Keratinocyte (primary cell): ENCODE data around the gene TADA2B. TPM values are rescaled to one million over a fixed set of nuclear protein-coding genes. Genes with fewer than 3 reads are reported as not detected.

Experiments used
- DNase-seq: peaks from one replicate; pipeline ENCODE4 v3.0.0-alpha.2; 2011; ENCODE audit warnings: low read depth, missing footprints, low spot score
- FAIRE-seq: peaks from 2 replicates; lab custom pipeline; 2011; peaks lifted over from hg19 to GRCh38; lab: Jason Lieb, UNC
- H2AFZ ChIP-seq: 2 replicates; pipeline ENCODE4 v1.6.0; 2012; ENCODE audit warnings: low read length, control low read depth, inconsistent platforms; ENCODE audit not compliant: control insufficient read depth
- H3K27ac ChIP-seq: 2 replicates; pipeline ENCODE4 v1.5.1; 2011; ENCODE audit warnings: low read length; ENCODE audit not compliant: control insufficient read depth, insufficient read depth
- H3K27me3 ChIP-seq: 3 replicates; pipeline ENCODE4 v1.6.0; 2011; ENCODE audit warnings: low read length; ENCODE audit not compliant: control insufficient read depth, insufficient read depth; ENCODE audit errors: extremely low read depth
- H3K36me3 ChIP-seq, 2 experiments: 2 replicates in 1 of 2; 3 replicates in 1 of 2; pipeline ENCODE4 v1.5.1; 2011; ENCODE audit warnings: low read length in 2 of 2, mild to moderate bottlenecking in 1 of 2; ENCODE audit not compliant: control insufficient read depth in 2 of 2, insufficient read depth in 2 of 2; ENCODE audit errors: extremely low read depth in 1 of 2
- H3K4me1 ChIP-seq: 3 replicates; pipeline ENCODE4 v1.5.1; 2011; ENCODE audit warnings: low read length; ENCODE audit not compliant: control insufficient read depth, insufficient read depth; ENCODE audit errors: extremely low read depth
- H3K4me2 ChIP-seq: 3 replicates; pipeline ENCODE4 v1.6.0; 2011; ENCODE audit warnings: low read depth, low read length; ENCODE audit not compliant: control insufficient read depth, insufficient read depth; ENCODE audit errors: extremely low read depth
- H3K4me3 ChIP-seq, 3 experiments: fragments of 200-600 bp in 1 of 3; sonication (generic) in 1 of 3; 2 replicates in 2 of 3; 3 replicates in 1 of 3; pipeline ENCODE4 v1.5.1; 2011 to 2016; ENCODE audit warnings: low read length in 3 of 3, mild to moderate bottlenecking in 3 of 3, control low read depth in 2 of 3, inconsistent platforms in 1 of 3, low read depth in 1 of 3, mixed read lengths in 1 of 3, mixed run types in 1 of 3, moderate library complexity in 1 of 3; ENCODE audit not compliant: control insufficient read depth in 2 of 3, insufficient read depth in 2 of 3; ENCODE audit errors: extremely low read depth in 1 of 3
- H3K79me2 ChIP-seq: 2 replicates; pipeline ENCODE4 v1.6.0; 2012; ENCODE audit warnings: low read length; ENCODE audit not compliant: control insufficient read depth, insufficient read depth
- H3K9ac ChIP-seq: 3 replicates; pipeline ENCODE4 v1.6.0; 2011; ENCODE audit warnings: low read length; ENCODE audit not compliant: control insufficient read depth, insufficient read depth; ENCODE audit errors: extremely low read depth
- H3K9me1 ChIP-seq: 3 replicates; pipeline ENCODE4 v1.6.0; 2011; ENCODE audit warnings: low read length; ENCODE audit not compliant: control insufficient read depth, insufficient read depth; ENCODE audit errors: extremely low read depth
- H3K9me3 ChIP-seq: 2 replicates; pipeline ENCODE4 v1.5.1; 2012; ENCODE audit warnings: low read depth, low read length; ENCODE audit not compliant: control insufficient read depth
- H4K20me1 ChIP-seq: 3 replicates; pipeline ENCODE4 v1.6.0; 2011; ENCODE audit warnings: low read length; ENCODE audit not compliant: control insufficient read depth, insufficient read depth; ENCODE audit errors: extremely low read depth
- EZH2 ChIP-seq: IDR thresholded peaks from one replicate; pipeline ENCODE4 v1.6.1; 2012; ENCODE audit warnings: inconsistent platforms, mild to moderate bottlenecking, low read length, moderate library complexity
- dilution Hi-C: fragments of 300-500 bp; cut with MboI; formaldehyde crosslinking; loops from one replicate; pipeline ENCODE4 v1.7.0; 2020; ENCODE audit warnings: low sequenced_read_pairs; ENCODE audit not compliant: extremely low pct_ligation_motif_present
- polyA plus RNA-seq, 5 experiments: library from polyadenylated mRNA; depleted of rRNA in 3 of 5; stranded (reverse) in 3 of 5; stranded (forward) in 1 of 5; unstranded in 1 of 5; fragments of >200 nt; gene quantifications; 1 replicate in 1 of 5; 2 replicates in 3 of 5; 3 replicates in 1 of 5; pipeline versions ENCODE4 v1.2.1 to v1.2.3, GENCODE V29; 2011 to 2012; ENCODE audit warnings: missing spikeins in 2 of 5, low read depth in 1 of 5, low replicate concordance in 1 of 5
- TF ChIP-seq, protein P1 (sequence below), 3 experiments: IDR thresholded peaks in 1 of 3; conservative IDR thresholded peaks in 1 of 3; optimal IDR thresholded peaks in 1 of 3; 2 replicates in 2 of 3; 3 replicates in 1 of 3; pipeline versions ENCODE3 to v1.5.1; 2011; ENCODE audit warnings: low read length in 3 of 3, mild to moderate bottlenecking in 3 of 3, moderate library complexity in 2 of 3, control low read depth in 1 of 3, inconsistent platforms in 1 of 3; ENCODE audit not compliant: insufficient read depth in 2 of 3; ENCODE audit errors: extremely low read depth in 1 of 3

TADA2B gene
- polyA plus RNA-seq, 1 donor (not counting 4 experiments of a cell fraction or from before 2014, with no cell fraction given) = 5.3 TPM

DNA sequence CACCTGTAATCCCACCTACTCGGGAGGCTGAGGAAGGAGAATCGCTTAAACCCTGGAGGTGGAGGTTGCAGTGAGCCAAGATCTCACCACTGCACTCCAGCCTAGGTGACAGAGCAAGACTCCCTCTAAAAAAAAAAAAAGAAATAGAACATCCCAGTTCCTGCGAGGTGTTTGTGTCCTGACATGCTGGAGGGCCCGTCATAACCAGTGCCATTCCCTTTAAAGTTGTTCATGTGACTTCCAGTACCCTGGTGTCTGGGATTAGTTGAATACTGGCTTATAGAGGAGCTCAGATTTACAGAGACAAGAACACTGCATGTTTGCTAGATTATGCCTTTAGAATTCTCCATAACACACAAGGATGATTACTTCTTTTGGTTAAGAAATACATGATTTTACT lies 37.6 kb upstream of the TADA2B start:
- Histone ChIP-seq H3K4me1 (peaks cover 13% of the 10 kb centered on the region), H3K27ac (no peak overlapping the region), H4K20me1 (no peaks in the 10 kb centered on the region), H3K4me2 (no peak overlapping the region), H3K9me3 (no peaks in the 10 kb centered on the region), H3K9ac (no peak overlapping the region), H3K36me3 (peaks cover 33 to 75% of the 10 kb centered on the region in 2 experiments), H3K27me3 (no peaks in the 10 kb centered on the region), H3K4me3 (no peak overlapping the region), H3K79me2 (peaks cover 9% of the 10 kb centered on the region), H2AFZ (no peak overlapping the region), H3K9me1 (no peaks in the 10 kb centered on the region)
- no peak for FAIRE-seq
- dilution Hi-C loops = no loop called here
- TF ChIP-seq EZH2 = no peak
- TF ChIP-seq, protein P1, sequence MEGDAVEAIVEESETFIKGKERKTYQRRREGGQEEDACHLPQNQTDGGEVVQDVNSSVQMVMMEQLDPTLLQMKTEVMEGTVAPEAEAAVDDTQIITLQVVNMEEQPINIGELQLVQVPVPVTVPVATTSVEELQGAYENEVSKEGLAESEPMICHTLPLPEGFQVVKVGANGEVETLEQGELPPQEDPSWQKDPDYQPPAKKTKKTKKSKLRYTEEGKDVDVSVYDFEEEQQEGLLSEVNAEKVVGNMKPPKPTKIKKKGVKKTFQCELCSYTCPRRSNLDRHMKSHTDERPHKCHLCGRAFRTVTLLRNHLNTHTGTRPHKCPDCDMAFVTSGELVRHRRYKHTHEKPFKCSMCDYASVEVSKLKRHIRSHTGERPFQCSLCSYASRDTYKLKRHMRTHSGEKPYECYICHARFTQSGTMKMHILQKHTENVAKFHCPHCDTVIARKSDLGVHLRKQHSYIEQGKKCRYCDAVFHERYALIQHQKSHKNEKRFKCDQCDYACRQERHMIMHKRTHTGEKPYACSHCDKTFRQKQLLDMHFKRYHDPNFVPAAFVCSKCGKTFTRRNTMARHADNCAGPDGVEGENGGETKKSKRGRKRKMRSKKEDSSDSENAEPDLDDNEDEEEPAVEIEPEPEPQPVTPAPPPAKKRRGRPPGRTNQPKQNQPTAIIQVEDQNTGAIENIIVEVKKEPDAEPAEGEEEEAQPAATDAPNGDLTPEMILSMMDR (optimal IDR thresholded peaks at IDR 0.05 in 1 of 3, IDR thresholded peaks at IDR 0.05 in 1 of 3, conservative IDR thresholded peaks at IDR 0.05 in 1 of 3; ENCODE audit: extremely low read depth in 1 of 3, insufficient read depth in 2 of 3, low read length in 3 of 3) = no peak
- no peak for DNase-seq

DNA sequence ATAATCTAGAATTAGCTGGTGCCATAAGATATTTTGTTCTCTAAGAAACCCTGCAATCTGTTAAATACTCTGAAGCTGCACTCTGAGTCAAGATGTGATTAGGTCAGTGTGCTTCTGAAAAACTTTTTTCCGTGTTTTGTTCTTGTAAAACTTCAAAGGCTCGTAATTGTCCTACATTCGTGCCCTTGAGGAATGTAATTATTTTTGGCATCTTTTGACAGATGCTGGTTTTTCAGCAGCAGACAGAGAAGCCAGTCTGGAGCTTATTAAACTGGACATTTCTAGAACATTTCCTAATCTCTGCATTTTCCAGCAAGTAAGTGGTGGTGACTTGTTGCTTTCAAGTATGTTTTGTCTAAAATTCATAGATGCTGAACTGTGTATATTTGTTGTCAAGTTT lies 36.8 kb upstream of the TADA2B start:
- H3K27ac ChIP-seq = no peak overlapping the region
- H3K79me2 ChIP-seq = peaks cover 9% of the 10 kb centered on the region
- no peak for FAIRE-seq
- H3K9me1 ChIP-seq = no peaks in the 10 kb centered on the region
- no peaks in the 10 kb centered on the region for H4K20me1 ChIP-seq
- no peak for TF ChIP-seq EZH2
- TF ChIP-seq, protein P1 (optimal IDR thresholded peaks at IDR 0.05 in 1 of 3, IDR thresholded peaks at IDR 0.05 in 1 of 3, conservative IDR thresholded peaks at IDR 0.05 in 1 of 3; ENCODE audit: extremely low read depth in 1 of 3, insufficient read depth in 2 of 3, low read length in 3 of 3) = no peak
- H3K4me1 ChIP-seq = peaks cover 13% of the 10 kb centered on the region
- peaks cover 33 to 73% of the 10 kb centered on the region in 2 experiments for H3K36me3 ChIP-seq
- no peak for DNase-seq
- H3K9me3 ChIP-seq = no peaks in the 10 kb centered on the region
- no peak overlapping the region for H3K4me2 ChIP-seq
- no peaks in the 10 kb centered on the region for H3K27me3 ChIP-seq
- H3K4me3 ChIP-seq = no peak overlapping the region
- no peak overlapping the region for H3K9ac ChIP-seq
- dilution Hi-C loops = no loop called here
- H2AFZ ChIP-seq = no peak overlapping the region
